HPDE6-E6E7 (cell line): ENCODE measurements around the gene CELF1.
"Not testable (repeated sequence)": the region's sequence is repeated elsewhere in the genome, so short reads cannot be mapped to it uniquely, and the experiment has no call there.

Experiments
- DNase-seq: peaks from one replicate; pipeline ENCODE4 v3.0.0; 2011; ENCODE audit warnings: missing footprints; ENCODE audit errors: extremely low spot score

The CELF1 gene

DNA sequence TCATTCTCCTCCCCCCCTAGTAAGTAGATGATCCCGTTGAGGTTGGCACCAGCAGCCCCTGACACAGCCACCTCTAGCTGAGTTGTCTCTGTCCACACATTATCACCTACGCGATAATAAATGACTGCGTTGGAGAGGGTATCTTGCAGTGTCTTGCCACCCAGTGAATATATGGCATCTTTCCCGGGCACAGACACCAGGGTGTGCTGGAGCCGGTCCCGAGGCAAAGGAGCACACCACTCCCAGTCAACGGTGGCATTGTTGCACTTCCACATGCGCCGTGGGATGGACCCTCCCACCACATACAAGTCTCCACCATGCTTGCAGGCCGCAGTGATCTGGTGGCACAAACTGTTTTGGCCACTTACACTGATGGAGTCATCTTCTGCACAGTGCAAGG is 20.4 kb upstream of the CELF1 start:
- DNase-seq = no peak

DNA sequence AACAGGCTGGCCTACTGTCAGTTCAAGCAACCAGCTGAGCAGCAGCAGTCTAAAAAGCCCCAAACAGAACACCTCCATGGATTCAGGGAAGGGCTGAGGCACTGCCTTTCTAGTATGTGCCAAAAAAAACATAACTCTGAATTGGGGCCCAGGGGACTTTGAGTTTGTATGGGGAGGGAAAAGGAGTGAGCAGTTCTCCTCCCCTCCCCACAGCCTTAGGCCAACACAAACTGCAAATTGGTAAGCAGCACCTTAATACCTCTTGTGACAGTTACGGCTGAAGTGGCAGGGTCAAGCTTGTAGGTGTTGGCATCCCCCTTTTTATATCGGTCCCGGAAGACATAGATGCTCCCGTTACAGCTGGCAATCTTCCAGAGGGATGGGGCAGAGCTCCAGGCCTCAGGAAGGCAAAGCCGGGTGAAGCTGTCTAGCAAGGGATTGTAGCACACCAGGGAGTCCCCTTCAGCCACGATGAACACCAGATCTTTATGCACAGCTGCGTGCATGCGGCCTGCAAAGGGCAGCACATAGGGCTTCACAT is 19.9 kb upstream of the CELF1 start:
- no peak for DNase-seq

GRCh38 chr11:47571895-47572294 is 19.0 kb upstream of the CELF1 start:
- no peak for DNase-seq

DNA sequence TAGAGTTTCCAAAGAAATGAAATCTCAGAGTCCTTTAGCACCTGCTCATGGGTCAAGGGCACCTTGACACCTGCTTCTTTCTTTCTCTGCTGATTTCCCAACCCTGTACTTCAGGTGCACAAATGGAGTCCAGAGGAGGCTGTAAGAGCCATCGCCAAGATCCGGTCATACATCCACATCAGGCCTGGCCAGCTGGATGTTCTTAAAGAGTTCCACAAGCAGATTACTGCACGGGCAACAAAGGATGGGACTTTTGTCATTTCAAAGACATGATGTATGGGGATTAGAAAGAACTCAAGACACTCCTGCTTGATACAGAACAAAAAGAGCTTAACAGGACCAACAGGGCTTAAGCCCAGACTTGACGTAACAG is 18.4 kb upstream of the CELF1 start:
- no peak for DNase-seq

- no peak for DNase-seq
Observed at GRCh38 chr11:47570651-47571356, 17.9 kb upstream of the CELF1 start.

- no peak for DNase-seq
Observed at GRCh38 chr11:47569646-47570045, 16.7 kb upstream of the CELF1 start.

- DNase-seq = no peak
Observed at GRCh38 chr11:47566149-47566698, 13.3 kb upstream of the CELF1 start.

DNA sequence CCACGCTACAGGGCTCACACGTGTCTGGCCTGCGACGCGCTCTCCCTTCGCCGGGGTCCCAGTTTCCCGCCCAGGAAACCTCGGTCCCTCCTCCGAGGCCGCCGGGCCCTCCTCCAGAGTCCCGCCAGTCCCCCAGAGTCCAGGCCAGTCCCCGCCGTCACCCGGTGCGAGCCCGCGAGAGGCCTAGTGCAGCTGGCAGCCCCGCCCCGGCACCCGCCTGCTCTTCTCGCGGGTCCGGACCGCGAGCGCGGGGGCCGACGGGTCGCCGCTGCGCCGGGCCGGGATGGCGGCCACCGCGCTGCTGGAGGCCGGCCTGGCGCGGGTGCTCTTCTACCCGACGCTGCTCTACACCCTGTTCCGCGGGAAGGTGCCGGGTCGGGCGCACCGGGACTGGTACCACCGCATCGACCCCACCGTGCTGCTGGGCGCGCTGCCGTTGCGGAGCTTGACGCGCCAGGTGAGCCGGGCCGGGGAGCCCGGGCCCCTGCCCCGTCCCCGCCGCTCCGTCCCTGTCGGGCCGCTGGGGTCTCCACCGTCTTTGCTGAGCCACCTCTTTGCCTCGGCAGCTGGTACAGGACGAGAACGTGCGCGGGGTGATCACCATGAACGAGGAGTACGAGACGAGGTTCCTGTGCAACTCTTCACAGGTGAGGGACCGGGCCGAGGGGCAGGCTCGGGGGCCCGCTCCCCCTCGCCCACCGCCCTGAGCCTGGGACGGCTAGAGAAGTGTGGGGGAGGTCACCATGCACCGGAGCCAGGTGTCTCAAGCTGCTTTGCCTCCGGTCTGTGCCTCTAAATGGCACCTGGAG is 12.6 kb upstream of the CELF1 start, which contains the start of gene PTPMT1:
Gene PTPMT1 (plus strand): TSS at position 260 of the 809 bp plus-strand sequence. CDS start 24 bp downstream, at position 284.
- DNase-seq = no peak

DNA sequence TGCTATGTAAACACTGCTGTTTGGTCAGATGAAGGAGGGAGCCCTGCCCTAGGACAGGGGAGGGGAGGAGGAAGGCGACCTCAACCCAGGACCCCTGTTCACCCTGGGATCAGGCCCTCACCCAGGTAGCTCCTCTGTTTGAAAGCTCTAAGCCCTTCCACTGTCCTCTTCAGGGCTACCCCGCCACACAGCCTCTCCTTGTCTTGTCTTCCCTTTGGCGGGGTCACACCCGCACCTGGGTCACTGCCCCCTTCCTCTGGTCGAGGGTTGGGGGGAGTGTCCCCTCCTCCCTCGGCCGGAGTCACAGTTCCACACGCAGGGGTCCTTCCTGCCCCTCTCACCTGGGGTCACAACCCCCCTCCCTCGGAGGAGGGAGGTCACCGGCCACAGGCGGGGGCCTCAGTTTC is 12.0 kb upstream of the CELF1 start:
- no peak for DNase-seq

GRCh38 chr11:47564366-47564765 is 11.4 kb upstream of the CELF1 start:
- not testable (repeated sequence) for DNase-seq

DNA sequence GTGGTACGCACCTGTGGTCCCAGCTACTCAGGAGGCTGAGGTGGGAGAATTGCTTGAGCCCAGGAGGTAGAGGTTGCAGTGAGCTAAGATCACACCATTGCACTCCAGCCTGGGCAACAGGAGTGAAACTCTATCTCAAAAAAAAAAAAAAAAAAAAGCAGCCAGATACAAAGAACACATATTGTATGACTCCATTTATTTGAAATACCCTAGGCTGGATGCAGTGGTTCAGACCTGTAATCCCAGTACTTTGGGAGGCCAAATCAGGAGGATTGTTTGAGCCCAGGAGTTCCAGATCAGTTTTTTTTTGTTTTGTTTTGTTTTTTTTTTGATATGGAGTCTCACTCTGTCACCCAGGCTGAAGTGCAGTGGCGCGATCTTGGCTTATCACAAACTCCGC is 9.5 kb upstream of the CELF1 start:
- not testable (repeated sequence) for DNase-seq

- no peak for DNase-seq
Observed at GRCh38 chr11:47560426-47560825, 7.5 kb upstream of the CELF1 start.

DNA sequence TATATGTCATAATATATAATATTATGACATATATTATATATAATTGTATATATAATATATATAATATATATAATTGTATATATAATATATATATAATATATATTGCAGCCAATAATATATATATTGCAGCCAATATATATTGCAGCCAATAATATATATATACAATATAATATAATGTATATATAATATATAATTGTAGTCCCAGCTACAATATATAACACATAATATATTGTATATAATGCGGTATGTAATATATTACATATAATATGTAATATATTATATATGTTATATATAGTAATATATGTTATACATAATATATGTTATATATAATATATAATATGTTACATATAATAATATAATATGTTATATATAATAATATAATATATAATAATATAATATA is 5.8 kb upstream of the CELF1 start:
- DNase-seq = no peak

DNA sequence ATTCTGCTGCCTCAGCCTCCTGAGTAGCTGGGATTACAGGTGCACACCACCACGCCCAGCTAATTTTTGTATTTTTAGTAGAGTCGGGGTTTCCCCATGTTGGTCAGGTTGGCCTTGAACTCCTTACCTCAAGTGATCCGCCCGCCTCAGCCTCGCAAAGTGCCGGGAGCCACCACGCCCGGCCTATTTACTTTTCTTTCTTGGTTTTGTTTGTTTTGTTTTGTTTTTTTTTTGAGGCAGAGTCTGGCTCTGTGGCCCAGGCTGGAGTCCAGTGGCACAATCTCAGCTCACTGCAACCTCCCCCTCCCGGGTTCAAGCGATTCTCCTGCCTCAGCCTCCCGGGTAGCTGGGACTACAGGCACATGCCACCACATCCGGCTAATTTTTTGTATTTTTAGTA is 4.1 kb upstream of the CELF1 start:
- not testable (repeated sequence) for DNase-seq

DNA sequence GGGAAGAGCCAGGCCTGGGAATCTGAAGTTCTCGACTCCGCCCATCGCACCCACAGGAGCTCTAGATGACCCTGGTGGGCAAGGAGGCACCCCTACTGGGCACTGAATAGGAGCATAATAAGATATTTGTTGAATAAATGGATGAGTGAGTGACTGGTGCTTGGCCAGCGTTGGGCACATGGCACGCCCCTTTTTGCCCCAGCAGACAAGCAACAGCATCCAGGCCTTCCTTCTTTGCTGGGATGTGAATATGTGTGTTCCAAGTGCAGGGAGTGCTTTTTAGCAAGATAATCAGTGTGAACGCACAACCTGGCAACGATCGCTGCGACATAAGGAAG is 443 bp upstream of the CELF1 start:
- DNase-seq = no peak

GRCh38 chr11:47552056-47552565 is 821 bp downstream of the CELF1 start:
- DNase-seq = no peak

GRCh38 chr11:47551086-47551485 is 1.8 kb downstream of the CELF1 start:
- DNase-seq = peak; percentile 20

- DNase-seq = no peak
Observed at GRCh38 chr11:47550288-47551047, 2.5 kb downstream of the CELF1 start.

DNA sequence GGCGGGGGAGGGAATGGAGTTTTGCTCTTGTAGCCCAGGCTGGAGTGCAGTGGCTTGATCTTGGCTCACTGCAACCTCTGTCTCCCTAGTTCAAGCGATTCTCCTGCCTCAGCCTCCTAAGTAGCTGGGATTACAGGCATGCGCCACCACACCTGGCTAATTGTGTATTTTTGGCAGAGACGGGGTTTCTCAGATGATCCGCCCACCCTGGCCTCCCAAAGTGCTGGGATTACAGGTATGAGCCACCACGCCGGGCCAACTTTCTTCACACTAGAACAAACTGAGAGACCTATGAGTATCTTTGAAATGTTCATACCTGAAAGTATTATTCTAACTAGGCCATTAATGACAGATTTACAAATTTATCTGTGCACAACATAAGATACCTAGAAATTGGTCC is 6.7 kb downstream of the CELF1 start:
- not testable (repeated sequence) for DNase-seq

DNA sequence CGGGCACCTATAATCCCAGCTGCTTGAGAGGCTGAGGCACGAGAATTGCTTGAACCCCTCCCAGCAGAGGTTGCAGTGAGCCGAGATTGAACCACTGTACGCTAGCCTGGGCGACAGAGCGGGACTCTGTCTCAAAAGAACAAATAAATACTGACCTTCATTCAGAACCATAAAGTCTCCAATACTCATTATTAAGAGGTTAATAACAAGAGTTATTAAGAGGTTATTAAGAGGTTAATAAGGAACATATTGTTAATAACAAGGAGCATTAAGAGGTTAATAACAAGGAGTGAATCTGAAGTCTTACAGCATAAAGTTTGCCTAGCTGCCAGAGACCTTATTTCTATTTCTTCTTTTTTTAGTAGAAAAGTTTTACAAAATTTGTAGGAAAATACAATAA is 7.6 kb downstream of the CELF1 start:
- no peak for DNase-seq

DNA sequence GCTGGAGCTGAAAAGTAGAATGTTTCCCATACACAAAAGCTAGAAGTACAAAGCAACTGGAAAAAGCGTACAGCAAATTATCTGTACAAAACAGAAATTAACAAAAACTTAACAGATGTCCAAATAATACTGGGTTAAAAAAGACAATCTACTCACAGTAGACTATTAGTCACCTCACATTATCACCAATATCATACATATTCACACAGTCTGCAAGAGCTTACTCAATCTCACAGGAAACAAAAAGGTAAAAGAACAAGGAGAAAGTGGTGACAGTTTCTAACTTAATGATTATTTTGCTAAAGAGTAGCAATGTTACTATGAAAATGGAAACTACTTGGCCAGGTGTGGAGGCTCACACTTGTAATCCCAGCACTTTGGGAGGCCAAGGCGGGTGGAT is 11.9 kb downstream of the CELF1 start:
- no peak for DNase-seq

- no peak for DNase-seq
Observed at GRCh38 chr11:47539681-47540039, 13.3 kb downstream of the CELF1 start.
